ENCODE data around the gene TAF6. TPM values are rescaled to one million over a fixed set of nuclear protein-coding genes. Genes with fewer than 3 reads are reported as not detected.
A peak's percentile ranks its signal among the peaks of the same experiment; 100 is the strongest.

Gene TAF6
- total and polyA plus RNA-seq, 9 of the 15 experiments (the other 6 are each of a cell fraction or from before 2014, with no cell fraction given): 0.78 to 78.7 (median 21.3) TPM

- TF ChIP-seq, protein P1, sequence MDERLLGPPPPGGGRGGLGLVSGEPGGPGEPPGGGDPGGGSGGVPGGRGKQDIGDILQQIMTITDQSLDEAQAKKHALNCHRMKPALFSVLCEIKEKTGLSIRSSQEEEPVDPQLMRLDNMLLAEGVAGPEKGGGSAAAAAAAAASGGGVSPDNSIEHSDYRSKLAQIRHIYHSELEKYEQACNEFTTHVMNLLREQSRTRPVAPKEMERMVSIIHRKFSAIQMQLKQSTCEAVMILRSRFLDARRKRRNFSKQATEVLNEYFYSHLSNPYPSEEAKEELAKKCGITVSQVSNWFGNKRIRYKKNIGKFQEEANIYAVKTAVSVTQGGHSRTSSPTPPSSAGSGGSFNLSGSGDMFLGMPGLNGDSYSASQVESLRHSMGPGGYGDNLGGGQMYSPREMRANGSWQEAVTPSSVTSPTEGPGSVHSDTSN (CRISPR knock-in tag; IDR thresholded peaks at IDR 0.05; ENCODE audit: low read depth): no peak
- TF ChIP-seq, protein P1 (tag; conservative IDR thresholded peaks at IDR 0.05; ENCODE audit: low read depth): peak; percentile 44; the same call in 1 of the 2 replicates
- TF ChIP-seq BMI1 (IDR thresholded peaks at IDR 0.05; ENCODE audit: low read length): no peak
- TF ChIP-seq MBD2 (IDR thresholded peaks at IDR 0.05; ENCODE audit: borderline replicate concordance, low read depth): 0 out of 2 replicates have a peak, but pooled peaks have one; percentile 18
- no peak for TF ChIP-seq ZFX (CRISPR knock-in tag; IDR thresholded peaks at IDR 0.05)
- peak; percentile 72 for TF ChIP-seq CBFA2T3 (IDR thresholded peaks at IDR 0.05)
- no peak for TF ChIP-seq HDAC6 (IDR thresholded peaks at IDR 0.05; ENCODE audit: low read depth, low read length)
- TF ChIP-seq, protein P2, sequence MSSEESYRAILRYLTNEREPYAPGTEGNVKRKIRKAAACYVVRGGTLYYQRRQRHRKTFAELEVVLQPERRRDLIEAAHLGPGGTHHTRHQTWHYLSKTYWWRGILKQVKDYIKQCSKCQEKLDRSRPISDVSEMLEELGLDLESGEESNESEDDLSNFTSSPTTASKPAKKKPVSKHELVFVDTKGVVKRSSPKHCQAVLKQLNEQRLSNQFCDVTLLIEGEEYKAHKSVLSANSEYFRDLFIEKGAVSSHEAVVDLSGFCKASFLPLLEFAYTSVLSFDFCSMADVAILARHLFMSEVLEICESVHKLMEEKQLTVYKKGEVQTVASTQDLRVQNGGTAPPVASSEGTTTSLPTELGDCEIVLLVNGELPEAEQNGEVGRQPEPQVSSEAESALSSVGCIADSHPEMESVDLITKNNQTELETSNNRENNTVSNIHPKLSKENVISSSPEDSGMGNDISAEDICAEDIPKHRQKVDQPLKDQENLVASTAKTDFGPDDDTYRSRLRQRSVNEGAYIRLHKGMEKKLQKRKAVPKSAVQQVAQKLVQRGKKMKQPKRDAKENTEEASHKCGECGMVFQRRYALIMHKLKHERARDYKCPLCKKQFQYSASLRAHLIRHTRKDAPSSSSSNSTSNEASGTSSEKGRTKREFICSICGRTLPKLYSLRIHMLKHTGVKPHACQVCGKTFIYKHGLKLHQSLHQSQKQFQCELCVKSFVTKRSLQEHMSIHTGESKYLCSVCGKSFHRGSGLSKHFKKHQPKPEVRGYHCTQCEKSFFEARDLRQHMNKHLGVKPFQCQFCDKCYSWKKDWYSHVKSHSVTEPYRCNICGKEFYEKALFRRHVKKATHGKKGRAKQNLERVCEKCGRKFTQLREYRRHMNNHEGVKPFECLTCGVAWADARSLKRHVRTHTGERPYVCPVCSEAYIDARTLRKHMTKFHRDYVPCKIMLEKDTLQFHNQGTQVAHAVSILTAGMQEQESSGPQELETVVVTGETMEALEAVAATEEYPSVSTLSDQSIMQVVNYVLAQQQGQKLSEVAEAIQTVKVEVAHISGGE (CRISPR knock-in tag; IDR thresholded peaks at IDR 0.05): 0 out of 6 replicates have a peak, but pooled peaks of 1 of the 3 experiments have one; percentile 76
- TF ChIP-seq PHB (CRISPR knock-in tag; IDR thresholded peaks at IDR 0.05): no peak
- peak; percentile 95 for TF ChIP-seq ZEB2 (IDR thresholded peaks at IDR 0.05)
- TF ChIP-seq, protein P3, sequence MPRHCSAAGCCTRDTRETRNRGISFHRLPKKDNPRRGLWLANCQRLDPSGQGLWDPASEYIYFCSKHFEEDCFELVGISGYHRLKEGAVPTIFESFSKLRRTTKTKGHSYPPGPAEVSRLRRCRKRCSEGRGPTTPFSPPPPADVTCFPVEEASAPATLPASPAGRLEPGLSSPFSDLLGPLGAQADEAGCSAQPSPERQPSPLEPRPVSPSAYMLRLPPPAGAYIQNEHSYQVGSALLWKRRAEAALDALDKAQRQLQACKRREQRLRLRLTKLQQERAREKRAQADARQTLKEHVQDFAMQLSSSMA (CRISPR knock-in tag; IDR thresholded peaks at IDR 0.05): 0 out of 2 replicates have a peak, but pooled peaks have one; percentile 33
- no peak for TF ChIP-seq ZNF778 (CRISPR knock-in tag; IDR thresholded peaks at IDR 0.05)
- TF ChIP-seq MTA3 (IDR thresholded peaks at IDR 0.05; ENCODE audit: borderline replicate concordance): peak; percentile 32; the same call in 1 of the 2 replicates
- TF ChIP-seq NR2C1 (IDR thresholded peaks at IDR 0.05): 0 out of 2 replicates have a peak, but pooled peaks have one; percentile 33
- peak; percentile 61; the same call in 1 of the 2 replicates for TF ChIP-seq NR2C1 (tag; IDR thresholded peaks at IDR 0.05)
- TF ChIP-seq NCOA4 (IDR thresholded peaks at IDR 0.05; ENCODE audit: partially characterized antibody): no peak
- TF ChIP-seq HMG20A (CRISPR knock-in tag; conservative IDR thresholded peaks at IDR 0.05): no peak
These were observed 38.4 kb upstream of the TAF6 start (continued) for GRCh38 chr7:100157334-100158228.

Measured in K562 (cell line).